SK-N-SH (cell line): ENCODE data around the gene MATN1.

Source experiments
- FOSL2 ChIP-seq: IDR thresholded peaks from 2 replicates; pipeline ENCODE4 v1.4.0; 2012; ENCODE audit warnings: low read depth, mild to moderate bottlenecking, moderate library complexity, borderline replicate concordance
- GATA2 ChIP-seq: sonication (generic); formaldehyde crosslinking; IDR thresholded peaks from 2 replicates; pipeline ENCODE4 v1.5.0; 2020; ENCODE audit warnings: mild to moderate bottlenecking, missing genetic modification reagents
- TF ChIP-seq, protein P1 (sequence below): fragments of 200-600 bp; sonication (generic); IDR thresholded peaks from 2 replicates; pipeline ENCODE4 v1.6.1; 2017; ENCODE audit warnings: antibody characterized with exemption, mild to moderate bottlenecking, moderate library complexity
- TF ChIP-seq, protein P2 (sequence below): fragments of 150-350 bp; IDR thresholded peaks from 2 replicates; pipeline ENCODE4 v1.6.1; 2017; ENCODE audit warnings: antibody characterized with exemption, low read length, low read depth, borderline replicate concordance
- TF ChIP-seq, protein P3 (sequence below): IDR thresholded peaks from 2 replicates; pipeline ENCODE4 v1.4.0; 2012; ENCODE audit warnings: low read depth
- TF ChIP-seq, protein P4 (sequence below): IDR thresholded peaks from 2 replicates; pipeline ENCODE4 v1.4.0; 2012; ENCODE audit warnings: low read depth, borderline replicate concordance
- TF ChIP-seq, protein P5 (sequence below): IDR thresholded peaks from 2 replicates; pipeline ENCODE4 v1.6.1; 2012; ENCODE audit warnings: mild to moderate bottlenecking, low read depth, low read length, moderate library complexity

DNA sequence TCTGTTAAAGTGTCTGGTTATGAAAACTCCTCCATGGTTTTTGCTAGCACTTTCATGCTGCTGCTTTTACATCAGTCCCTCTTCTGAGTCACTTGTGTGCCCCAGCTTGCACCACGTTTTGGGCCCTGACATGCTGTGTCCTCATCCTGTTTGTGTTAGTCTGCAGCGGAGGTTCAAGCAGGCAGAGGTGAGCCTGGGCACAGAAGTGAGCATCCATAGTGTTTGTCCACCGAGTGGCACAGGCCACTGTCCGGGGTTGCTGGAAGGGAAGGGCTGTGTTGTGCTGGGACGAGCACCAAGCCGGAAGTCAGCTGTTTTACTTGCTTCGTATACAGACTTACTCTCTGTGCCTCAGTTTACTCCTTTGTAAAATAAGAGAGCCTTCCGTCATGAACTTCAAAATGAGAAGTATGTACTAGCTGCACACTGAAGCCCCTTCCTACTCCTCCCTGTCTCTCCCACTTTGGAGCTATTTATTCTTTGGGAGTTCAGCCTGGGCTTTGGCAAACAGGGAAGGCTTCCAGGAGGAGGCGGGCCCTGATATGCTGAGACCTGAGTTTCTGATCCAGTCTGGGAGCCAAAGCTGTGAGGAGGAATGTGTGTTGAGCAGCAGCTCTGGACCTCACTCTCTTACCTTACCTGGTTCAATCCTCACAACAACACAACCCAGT lies 44.9 kb upstream of the MATN1 start:
- TF ChIP-seq, protein P1, sequence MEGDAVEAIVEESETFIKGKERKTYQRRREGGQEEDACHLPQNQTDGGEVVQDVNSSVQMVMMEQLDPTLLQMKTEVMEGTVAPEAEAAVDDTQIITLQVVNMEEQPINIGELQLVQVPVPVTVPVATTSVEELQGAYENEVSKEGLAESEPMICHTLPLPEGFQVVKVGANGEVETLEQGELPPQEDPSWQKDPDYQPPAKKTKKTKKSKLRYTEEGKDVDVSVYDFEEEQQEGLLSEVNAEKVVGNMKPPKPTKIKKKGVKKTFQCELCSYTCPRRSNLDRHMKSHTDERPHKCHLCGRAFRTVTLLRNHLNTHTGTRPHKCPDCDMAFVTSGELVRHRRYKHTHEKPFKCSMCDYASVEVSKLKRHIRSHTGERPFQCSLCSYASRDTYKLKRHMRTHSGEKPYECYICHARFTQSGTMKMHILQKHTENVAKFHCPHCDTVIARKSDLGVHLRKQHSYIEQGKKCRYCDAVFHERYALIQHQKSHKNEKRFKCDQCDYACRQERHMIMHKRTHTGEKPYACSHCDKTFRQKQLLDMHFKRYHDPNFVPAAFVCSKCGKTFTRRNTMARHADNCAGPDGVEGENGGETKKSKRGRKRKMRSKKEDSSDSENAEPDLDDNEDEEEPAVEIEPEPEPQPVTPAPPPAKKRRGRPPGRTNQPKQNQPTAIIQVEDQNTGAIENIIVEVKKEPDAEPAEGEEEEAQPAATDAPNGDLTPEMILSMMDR, result no peak
- TF ChIP-seq, protein P2, sequence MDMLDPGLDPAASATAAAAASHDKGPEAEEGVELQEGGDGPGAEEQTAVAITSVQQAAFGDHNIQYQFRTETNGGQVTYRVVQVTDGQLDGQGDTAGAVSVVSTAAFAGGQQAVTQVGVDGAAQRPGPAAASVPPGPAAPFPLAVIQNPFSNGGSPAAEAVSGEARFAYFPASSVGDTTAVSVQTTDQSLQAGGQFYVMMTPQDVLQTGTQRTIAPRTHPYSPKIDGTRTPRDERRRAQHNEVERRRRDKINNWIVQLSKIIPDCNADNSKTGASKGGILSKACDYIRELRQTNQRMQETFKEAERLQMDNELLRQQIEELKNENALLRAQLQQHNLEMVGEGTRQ, result no peak
- no peak for TF ChIP-seq FOSL2
- TF ChIP-seq, protein P3, sequence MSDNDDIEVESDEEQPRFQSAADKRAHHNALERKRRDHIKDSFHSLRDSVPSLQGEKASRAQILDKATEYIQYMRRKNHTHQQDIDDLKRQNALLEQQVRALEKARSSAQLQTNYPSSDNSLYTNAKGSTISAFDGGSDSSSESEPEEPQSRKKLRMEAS, result no peak
- TF ChIP-seq, protein P4, sequence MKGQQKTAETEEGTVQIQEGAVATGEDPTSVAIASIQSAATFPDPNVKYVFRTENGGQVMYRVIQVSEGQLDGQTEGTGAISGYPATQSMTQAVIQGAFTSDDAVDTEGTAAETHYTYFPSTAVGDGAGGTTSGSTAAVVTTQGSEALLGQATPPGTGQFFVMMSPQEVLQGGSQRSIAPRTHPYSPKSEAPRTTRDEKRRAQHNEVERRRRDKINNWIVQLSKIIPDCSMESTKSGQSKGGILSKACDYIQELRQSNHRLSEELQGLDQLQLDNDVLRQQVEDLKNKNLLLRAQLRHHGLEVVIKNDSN, result no peak
- TF ChIP-seq GATA2 (CRISPR knock-in tag), result no peak
- TF ChIP-seq, protein P5, sequence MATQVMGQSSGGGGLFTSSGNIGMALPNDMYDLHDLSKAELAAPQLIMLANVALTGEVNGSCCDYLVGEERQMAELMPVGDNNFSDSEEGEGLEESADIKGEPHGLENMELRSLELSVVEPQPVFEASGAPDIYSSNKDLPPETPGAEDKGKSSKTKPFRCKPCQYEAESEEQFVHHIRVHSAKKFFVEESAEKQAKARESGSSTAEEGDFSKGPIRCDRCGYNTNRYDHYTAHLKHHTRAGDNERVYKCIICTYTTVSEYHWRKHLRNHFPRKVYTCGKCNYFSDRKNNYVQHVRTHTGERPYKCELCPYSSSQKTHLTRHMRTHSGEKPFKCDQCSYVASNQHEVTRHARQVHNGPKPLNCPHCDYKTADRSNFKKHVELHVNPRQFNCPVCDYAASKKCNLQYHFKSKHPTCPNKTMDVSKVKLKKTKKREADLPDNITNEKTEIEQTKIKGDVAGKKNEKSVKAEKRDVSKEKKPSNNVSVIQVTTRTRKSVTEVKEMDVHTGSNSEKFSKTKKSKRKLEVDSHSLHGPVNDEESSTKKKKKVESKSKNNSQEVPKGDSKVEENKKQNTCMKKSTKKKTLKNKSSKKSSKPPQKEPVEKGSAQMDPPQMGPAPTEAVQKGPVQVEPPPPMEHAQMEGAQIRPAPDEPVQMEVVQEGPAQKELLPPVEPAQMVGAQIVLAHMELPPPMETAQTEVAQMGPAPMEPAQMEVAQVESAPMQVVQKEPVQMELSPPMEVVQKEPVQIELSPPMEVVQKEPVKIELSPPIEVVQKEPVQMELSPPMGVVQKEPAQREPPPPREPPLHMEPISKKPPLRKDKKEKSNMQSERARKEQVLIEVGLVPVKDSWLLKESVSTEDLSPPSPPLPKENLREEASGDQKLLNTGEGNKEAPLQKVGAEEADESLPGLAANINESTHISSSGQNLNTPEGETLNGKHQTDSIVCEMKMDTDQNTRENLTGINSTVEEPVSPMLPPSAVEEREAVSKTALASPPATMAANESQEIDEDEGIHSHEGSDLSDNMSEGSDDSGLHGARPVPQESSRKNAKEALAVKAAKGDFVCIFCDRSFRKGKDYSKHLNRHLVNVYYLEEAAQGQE, result no peak
